ENCODE measurements around the gene CNR1.
"Not testable (repeated sequence)": the region's sequence is repeated elsewhere in the genome, so short reads cannot be mapped to it uniquely, and the experiment has no call there.

The CNR1 gene
- 0 reads per million in 2 donors for total RNA-seq

GRCh38 chr6:88165844-88166492 is at the start of gene CNR1:
TSS of gene CNR1 (minus strand) at chr6:88166347. CDS start at chr6:88145274, 21,073 bp downstream.
- DNase-seq: no peak

- DNase-seq: no peak
Observed at GRCh38 chr6:88211446-88211845, 45.3 kb upstream of the CNR1 start.

- no peak for DNase-seq
Observed at GRCh38 chr6:88209301-88209700, 43.2 kb upstream of the CNR1 start.

- DNase-seq: no peak
Observed at GRCh38 chr6:88208726-88209125, 42.6 kb upstream of the CNR1 start.

- DNase-seq: not testable (repeated sequence)
Observed at GRCh38 chr6:88201734-88202133, 35.6 kb upstream of the CNR1 start.

- DNase-seq: no peak
Observed at GRCh38 chr6:88184921-88185320, 18.8 kb upstream of the CNR1 start.

- no peak for DNase-seq
Observed at GRCh38 chr6:88183471-88183870, 17.3 kb upstream of the CNR1 start.

GRCh38 chr6:88179692-88180091 is 13.5 kb upstream of the CNR1 start:
- no peak for DNase-seq

GRCh38 chr6:88177961-88178464 is 11.9 kb upstream of the CNR1 start:
- DNase-seq: no peak

- DNase-seq: no peak
Observed at GRCh38 chr6:88174906-88175305, 8.8 kb upstream of the CNR1 start.

GRCh38 chr6:88171312-88171711 is 5.2 kb upstream of the CNR1 start:
- DNase-seq: no peak

- no peak for DNase-seq
Observed at GRCh38 chr6:88168362-88168761, 2.2 kb upstream of the CNR1 start.

- DNase-seq: no peak
Observed at GRCh38 chr6:88167352-88167937, 1.3 kb upstream of the CNR1 start.

- DNase-seq: no peak
Observed at GRCh38 chr6:88166493-88167351, 575 bp upstream of the CNR1 start.

- DNase-seq: no peak
Observed at GRCh38 chr6:88165087-88165843, 882 bp downstream of the CNR1 start.

GRCh38 chr6:88164061-88164460 is 2.1 kb downstream of the CNR1 start:
- no peak for DNase-seq

- DNase-seq: no peak
Observed at GRCh38 chr6:88163616-88164015, 2.5 kb downstream of the CNR1 start.

GRCh38 chr6:88161940-88162339 is 4.2 kb downstream of the CNR1 start:
- DNase-seq: no peak

- no peak for DNase-seq
Observed at GRCh38 chr6:88157106-88157505, 9.0 kb downstream of the CNR1 start.

GRCh38 chr6:88145298-88145963 is 20.7 kb downstream of the CNR1 start:
- DNase-seq: no peak

- DNase-seq: no peak
Observed at GRCh38 chr6:88144637-88145297, 21.4 kb downstream of the CNR1 start.

Data from activated gamma-delta T cell (primary cell).